OCI-M1 (cell line): Measurements from ENCODE around the gene MINDY4.

Experiments
- DNase-seq: peaks from one replicate; lab custom pipeline; 2025; lab: John Stamatoyannopoulos, UW

MINDY4 gene

GRCh38 chr7:30855936-30856335 is 84.7 kb downstream of the MINDY4 start:
- DNase-seq, result no peak

- no peak for DNase-seq
These were observed 87.4 kb downstream of the MINDY4 start for GRCh38 chr7:30858576-30858975.

- DNase-seq, result no peak
These were observed 88.2 kb downstream of the MINDY4 start for GRCh38 chr7:30859202-30859939.

GRCh38 chr7:30859940-30860496 is 88.8 kb downstream of the MINDY4 start:
- DNase-seq, result no peak

- DNase-seq, result no peak
These were observed 90.4 kb downstream of the MINDY4 start for GRCh38 chr7:30861612-30862011.

GRCh38 chr7:30862995-30863705 is 91.9 kb downstream of the MINDY4 start:
- no peak for DNase-seq

GRCh38 chr7:30863706-30864035 is 92.5 kb downstream of the MINDY4 start:
- DNase-seq, result no peak

- no peak for DNase-seq
These were observed 92.9 kb downstream of the MINDY4 start for GRCh38 chr7:30864101-30864500.

- no peak for DNase-seq
These were observed 93.9 kb downstream of the MINDY4 start for GRCh38 chr7:30865076-30865475.

- no peak for DNase-seq
These were observed 94.6 kb downstream of the MINDY4 start for GRCh38 chr7:30865821-30866220.

- DNase-seq, result no peak
These were observed 95.7 kb downstream of the MINDY4 start for GRCh38 chr7:30866939-30867338.

- no peak for DNase-seq
These were observed 96.3 kb downstream of the MINDY4 start for GRCh38 chr7:30867483-30867882.

- no peak for DNase-seq
These were observed 98.8 kb downstream of the MINDY4 start for GRCh38 chr7:30869794-30870611.

GRCh38 chr7:30870821-30871518 is 99.8 kb downstream of the MINDY4 start:
- no peak for DNase-seq

GRCh38 chr7:30871655-30872054 is 100.4 kb downstream of the MINDY4 start:
- no peak for DNase-seq

GRCh38 chr7:30873207-30873606 is 102.0 kb downstream of the MINDY4 start:
- no peak for DNase-seq

- DNase-seq, result no peak
These were observed 102.4 kb downstream of the MINDY4 start for GRCh38 chr7:30873656-30874055.

- DNase-seq, result no peak
These were observed 103.6 kb downstream of the MINDY4 start for GRCh38 chr7:30874656-30875302.

- DNase-seq, result no peak
These were observed 106.0 kb downstream of the MINDY4 start for GRCh38 chr7:30877015-30877769.

- no peak for DNase-seq
These were observed 106.8 kb downstream of the MINDY4 start for GRCh38 chr7:30877993-30878392.
